OCI-LY7 (cell line): ENCODE results near the gene ZMIZ1.

Source experiments
- EZH2phosphoT487 ChIP-seq: fragments of 200-600 bp; sonication (generic); IDR thresholded peaks from 2 replicates; pipeline ENCODE4 v1.6.1; 2018; ENCODE audit warnings: low read depth, borderline replicate concordance, mild to moderate bottlenecking, mixed run types, antibody characterized with exemption, low read length, moderate library complexity, mixed read lengths
- TF ChIP-seq, protein P1 (sequence below): fragments of 200-600 bp; sonication (generic); conservative IDR thresholded peaks from 2 replicates; pipeline ENCODE4 v1.5.1; 2014; ENCODE audit warnings: mild to moderate bottlenecking, antibody characterized with exemption, low read length, moderate library complexity, mixed read lengths

DNA sequence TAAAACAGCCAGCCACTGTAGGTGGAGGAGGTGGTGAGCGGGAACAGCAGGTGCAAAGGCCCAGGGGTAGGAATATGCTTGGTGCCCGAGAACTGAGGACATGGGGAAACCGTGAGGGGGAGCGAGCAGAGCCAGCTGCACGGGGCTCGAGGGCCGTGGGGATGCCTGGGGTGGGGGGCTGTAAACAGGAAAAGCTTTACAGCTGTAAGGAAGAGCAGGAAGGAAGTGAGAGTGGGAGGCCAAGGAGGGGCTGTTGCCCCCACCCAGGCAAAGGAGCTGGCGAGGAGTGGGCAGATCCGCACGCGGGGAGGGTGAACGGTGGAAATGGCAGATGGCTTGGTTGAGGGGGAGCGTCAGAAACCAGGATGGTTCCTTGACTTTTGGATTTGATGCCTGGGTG lies 34.4 kb downstream of the ZMIZ1 start:
- TF ChIP-seq, protein P1, sequence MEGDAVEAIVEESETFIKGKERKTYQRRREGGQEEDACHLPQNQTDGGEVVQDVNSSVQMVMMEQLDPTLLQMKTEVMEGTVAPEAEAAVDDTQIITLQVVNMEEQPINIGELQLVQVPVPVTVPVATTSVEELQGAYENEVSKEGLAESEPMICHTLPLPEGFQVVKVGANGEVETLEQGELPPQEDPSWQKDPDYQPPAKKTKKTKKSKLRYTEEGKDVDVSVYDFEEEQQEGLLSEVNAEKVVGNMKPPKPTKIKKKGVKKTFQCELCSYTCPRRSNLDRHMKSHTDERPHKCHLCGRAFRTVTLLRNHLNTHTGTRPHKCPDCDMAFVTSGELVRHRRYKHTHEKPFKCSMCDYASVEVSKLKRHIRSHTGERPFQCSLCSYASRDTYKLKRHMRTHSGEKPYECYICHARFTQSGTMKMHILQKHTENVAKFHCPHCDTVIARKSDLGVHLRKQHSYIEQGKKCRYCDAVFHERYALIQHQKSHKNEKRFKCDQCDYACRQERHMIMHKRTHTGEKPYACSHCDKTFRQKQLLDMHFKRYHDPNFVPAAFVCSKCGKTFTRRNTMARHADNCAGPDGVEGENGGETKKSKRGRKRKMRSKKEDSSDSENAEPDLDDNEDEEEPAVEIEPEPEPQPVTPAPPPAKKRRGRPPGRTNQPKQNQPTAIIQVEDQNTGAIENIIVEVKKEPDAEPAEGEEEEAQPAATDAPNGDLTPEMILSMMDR: no peak
- TF ChIP-seq EZH2phosphoT487: no peak
